HepG2 (cell line): ENCODE measurements around the gene INSRR.

Experiments
- EZH2 ChIP-seq: conservative IDR thresholded peaks from 2 replicates; pipeline ENCODE4 v1.6.1; 2012; ENCODE audit warnings: mild to moderate bottlenecking, low read depth, low read length, moderate library complexity
- JUN ChIP-seq: sonication (generic); formaldehyde crosslinking; IDR thresholded peaks from 2 replicates; pipeline ENCODE4 v1.4.0; 2020; ENCODE audit warnings: mild to moderate bottlenecking, missing genetic modification reagents
- NCOA1 ChIP-seq: sonication (generic); formaldehyde crosslinking; IDR thresholded peaks from 2 replicates; pipeline ENCODE4 v1.9.0; 2021; ENCODE audit warnings: missing genetic modification reagents
- TCF12 ChIP-seq, 2 experiments: fragments of 450-650 bp in 1 of 2; sonication (generic) in 1 of 2; formaldehyde crosslinking in 1 of 2; IDR thresholded peaks; 2 replicates each; pipeline versions ENCODE4 v1.6.1 to v1.8.0; 2017 to 2022; ENCODE audit warnings: antibody characterized with exemption in 1 of 2, mild to moderate bottlenecking in 1 of 2, missing genetic modification reagents in 1 of 2, moderate library complexity in 1 of 2
- TCF7 ChIP-seq: sonication (generic); IDR thresholded peaks from 2 replicates; pipeline ENCODE4 v1.6.1; 2016; ENCODE audit warnings: antibody characterized with exemption, low read depth
- TF ChIP-seq, protein P1 (sequence below): IDR thresholded peaks from 2 replicates; pipeline ENCODE4 v1.6.1; 2012; ENCODE audit warnings: inconsistent platforms
- TF ChIP-seq, protein P2 (sequence below), 2 experiments: IDR thresholded peaks; 2 replicates each; pipeline ENCODE4 v1.6.1; 2011 to 2012; ENCODE audit warnings: low read length in 2 of 2, borderline replicate concordance in 1 of 2, low read depth in 1 of 2, mild to moderate bottlenecking in 1 of 2, moderate library complexity in 1 of 2

DNA sequence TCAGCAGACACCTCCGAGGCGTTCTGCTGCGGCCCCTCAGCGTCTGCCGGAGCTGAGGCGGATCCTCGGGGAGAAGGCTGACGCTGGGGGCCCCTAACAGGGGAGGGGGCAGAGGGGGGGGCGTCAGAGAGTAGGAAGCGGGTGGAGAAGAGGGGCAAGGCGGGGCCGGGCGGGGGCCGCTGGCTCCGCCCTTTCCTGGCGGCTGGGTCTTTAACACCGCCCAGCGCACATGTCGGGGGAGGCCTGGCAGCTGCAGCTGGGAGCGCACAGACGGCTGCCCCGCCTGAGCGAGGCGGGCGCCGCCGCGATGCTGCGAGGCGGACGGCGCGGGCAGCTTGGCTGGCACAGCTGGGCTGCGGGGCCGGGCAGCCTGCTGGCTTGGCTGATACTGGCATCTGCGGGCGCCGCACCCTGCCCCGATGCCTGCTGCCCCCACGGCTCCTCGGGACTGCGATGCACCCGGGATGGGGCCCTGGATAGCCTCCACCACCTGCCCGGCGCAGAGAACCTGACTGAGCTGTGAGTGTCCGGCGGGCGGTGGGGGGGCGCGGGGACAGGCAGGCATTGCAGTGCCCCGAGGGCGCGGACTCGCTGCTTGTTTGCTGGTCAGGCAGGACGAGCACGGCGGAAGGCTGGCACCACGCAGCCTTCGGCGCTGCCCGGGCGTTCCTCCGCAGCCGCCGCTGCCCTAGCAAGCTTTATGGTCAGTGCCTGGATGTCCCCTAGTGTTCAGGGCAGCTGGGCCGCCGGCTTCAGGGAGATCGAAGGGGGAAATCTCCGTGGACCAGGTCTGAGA, 1.9 kb upstream of the INSRR start, which contains the start of gene NTRK1:
- TF ChIP-seq JUN (CRISPR knock-in tag): no peak
- TF ChIP-seq, protein P1, sequence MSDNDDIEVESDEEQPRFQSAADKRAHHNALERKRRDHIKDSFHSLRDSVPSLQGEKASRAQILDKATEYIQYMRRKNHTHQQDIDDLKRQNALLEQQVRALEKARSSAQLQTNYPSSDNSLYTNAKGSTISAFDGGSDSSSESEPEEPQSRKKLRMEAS: no peak; the same call in 1 of the 2 replicates
- TF ChIP-seq TCF7: no peak
- TF ChIP-seq EZH2: 0 out of 2 replicates have a peak, but pooled peaks have one; percentile 2
- no peak for TF ChIP-seq NCOA1 (CRISPR knock-in tag)
- TF ChIP-seq, protein P2, sequence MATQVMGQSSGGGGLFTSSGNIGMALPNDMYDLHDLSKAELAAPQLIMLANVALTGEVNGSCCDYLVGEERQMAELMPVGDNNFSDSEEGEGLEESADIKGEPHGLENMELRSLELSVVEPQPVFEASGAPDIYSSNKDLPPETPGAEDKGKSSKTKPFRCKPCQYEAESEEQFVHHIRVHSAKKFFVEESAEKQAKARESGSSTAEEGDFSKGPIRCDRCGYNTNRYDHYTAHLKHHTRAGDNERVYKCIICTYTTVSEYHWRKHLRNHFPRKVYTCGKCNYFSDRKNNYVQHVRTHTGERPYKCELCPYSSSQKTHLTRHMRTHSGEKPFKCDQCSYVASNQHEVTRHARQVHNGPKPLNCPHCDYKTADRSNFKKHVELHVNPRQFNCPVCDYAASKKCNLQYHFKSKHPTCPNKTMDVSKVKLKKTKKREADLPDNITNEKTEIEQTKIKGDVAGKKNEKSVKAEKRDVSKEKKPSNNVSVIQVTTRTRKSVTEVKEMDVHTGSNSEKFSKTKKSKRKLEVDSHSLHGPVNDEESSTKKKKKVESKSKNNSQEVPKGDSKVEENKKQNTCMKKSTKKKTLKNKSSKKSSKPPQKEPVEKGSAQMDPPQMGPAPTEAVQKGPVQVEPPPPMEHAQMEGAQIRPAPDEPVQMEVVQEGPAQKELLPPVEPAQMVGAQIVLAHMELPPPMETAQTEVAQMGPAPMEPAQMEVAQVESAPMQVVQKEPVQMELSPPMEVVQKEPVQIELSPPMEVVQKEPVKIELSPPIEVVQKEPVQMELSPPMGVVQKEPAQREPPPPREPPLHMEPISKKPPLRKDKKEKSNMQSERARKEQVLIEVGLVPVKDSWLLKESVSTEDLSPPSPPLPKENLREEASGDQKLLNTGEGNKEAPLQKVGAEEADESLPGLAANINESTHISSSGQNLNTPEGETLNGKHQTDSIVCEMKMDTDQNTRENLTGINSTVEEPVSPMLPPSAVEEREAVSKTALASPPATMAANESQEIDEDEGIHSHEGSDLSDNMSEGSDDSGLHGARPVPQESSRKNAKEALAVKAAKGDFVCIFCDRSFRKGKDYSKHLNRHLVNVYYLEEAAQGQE (IDR thresholded peaks at IDR 0.05; ENCODE audit: borderline replicate concordance in 1 of 2, low read depth in 1 of 2, low read length in 2 of 2): no peak
- TF ChIP-seq TCF12 (IDR thresholded peaks at IDR 0.05): no peak
- TF ChIP-seq TCF12 (CRISPR knock-in tag; IDR thresholded peaks at IDR 0.05): no peak
